NCI-H2107 treated with DMSO at 0.1 percent for 48 hours (cell line): ENCODE measurements around the gene PFN1.
"Not testable (repeated sequence)": the region's sequence is repeated elsewhere in the genome, so short reads cannot be mapped to it uniquely, and the experiment has no call there.

ENCODE experiments used
- DNase-seq: peaks from one replicate; lab custom pipeline; 2025; ENCODE audit not compliant: unreplicated experiment; lab: John Stamatoyannopoulos, UW

PFN1 gene

DNA sequence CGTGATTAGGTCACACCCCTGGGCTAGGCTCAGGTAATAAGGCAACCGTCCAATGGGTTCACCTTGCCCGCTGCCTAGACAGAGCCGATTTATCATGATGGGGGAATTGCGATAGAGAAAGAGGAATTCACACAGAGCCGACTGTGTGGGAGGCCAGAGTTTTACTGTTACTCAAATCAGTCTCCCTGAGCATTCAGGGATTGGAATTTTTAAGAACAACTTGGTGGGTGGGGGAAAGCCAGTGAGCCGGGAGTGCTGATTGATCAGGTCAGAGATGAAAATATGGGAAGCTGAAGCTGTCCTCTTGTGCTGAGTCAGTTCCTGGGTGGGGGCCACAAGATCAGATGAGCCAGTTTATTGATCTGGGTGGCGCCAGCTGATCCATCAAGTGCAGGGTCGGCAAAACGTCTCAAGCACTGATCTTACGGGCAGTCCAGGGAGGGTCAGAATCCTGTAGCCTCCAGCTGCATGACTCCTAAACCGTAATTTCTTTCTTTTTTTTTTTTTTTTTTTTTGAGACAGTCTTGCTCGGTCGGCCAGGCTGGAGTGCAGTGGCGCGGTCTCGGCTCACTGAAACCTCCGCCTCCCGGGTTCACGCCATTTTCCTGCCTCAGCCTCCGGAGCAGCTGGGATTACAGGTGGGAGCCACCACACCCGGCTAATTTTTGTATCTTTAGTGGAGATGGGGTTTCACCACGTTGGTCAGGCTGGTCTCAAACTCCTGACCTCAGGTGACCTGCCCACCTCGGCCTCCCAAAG lies 21.6 kb downstream of the PFN1 start:
- not testable (repeated sequence) for DNase-seq

DNA sequence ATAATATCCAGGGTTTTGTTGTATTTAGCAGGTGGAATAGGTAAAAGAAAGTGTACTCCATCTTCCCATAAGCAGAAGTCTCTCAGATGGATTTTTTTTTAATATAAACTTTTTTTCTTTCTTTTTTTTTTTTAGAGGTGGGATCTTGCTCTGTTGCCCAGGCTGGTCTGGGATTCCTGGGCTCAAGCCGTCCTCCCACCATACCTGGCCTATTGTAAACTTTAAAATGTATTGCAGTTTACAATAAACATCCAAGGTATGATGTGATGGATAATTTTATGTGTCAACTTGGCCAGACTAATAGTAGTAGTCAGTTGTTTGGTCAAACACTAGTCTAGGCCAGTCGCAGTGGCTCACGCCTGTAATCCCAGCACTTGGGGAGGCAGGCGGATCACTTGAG lies 27.0 kb downstream of the PFN1 start:
- no peak for DNase-seq

DNA sequence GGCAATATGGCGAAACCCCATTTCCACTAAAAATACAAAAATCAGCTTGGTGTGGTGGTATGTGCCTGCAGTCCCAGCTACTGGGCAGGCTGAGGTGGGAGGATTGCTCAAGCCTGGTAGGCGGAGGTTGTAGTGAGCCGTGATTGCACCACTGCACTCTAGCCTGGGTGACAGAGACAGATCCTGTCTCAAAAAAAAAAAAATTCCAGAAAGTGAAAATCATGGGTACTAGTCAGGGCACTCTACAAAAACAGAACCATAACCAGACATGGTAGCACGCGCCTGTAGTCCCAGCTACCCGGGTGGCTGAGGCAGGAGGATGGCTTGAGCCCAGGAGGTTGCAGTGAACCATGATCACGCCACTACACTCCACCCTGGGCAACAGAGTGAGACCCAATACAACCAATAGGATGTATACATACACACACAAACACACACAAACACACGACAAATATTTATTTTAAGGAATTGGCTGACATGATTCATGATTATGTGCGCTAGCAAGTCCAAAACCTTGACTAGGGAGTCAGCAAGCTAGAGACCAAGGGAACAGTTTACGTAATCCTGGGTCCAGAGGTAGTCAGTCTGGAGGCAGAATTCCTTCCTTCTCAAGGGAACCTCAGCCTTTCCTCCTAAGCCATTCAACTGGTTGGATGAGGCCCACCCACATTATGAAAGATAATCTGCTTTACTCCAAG lies 27.8 kb downstream of the PFN1 start:
- DNase-seq: no peak

DNA sequence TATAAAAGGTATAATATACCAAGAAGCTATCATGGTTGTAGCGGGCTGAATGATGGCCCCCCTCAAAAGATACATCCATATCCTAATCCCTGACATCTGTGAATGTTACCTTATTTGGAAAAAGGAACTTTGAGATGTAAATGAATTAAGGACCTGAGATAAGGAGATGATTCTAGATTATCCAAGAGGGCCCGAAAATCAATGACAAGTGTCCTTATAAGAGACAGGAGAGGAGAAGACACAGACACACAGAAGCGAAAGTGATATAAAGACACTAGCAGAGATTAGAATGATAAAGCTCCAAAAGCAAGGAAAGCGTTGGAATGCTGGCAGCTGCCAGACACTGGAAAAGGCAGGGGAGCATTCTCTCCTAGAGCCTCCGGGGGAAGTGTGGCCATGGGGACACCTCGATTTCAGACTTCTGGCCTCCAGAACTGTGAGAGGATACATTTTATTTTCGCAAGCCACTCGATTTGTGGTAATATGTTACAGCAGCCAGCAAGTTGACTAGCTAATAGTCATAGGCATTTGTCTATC lies 28.8 kb downstream of the PFN1 start:
- no peak for DNase-seq

DNA sequence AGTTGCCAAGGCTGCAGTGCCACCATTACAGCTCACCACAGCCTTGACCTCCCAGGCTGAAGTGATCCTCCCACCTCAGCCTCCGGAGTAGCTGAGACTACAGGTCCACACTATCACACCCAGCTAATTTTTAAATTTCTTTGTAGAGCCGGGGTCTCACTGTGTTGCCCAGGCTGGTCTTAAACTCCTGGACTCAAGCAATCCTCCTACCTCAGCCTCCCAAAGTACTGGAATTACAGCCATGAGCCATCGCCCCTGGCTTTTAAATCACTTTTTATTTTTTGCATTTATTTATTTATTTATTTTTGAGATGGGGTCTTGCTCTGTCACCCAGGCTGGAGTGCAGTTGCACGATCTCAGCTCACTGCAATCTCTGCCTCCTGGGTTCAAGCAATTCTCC lies 33.8 kb downstream of the PFN1 start:
- DNase-seq: not testable (repeated sequence)

DNA sequence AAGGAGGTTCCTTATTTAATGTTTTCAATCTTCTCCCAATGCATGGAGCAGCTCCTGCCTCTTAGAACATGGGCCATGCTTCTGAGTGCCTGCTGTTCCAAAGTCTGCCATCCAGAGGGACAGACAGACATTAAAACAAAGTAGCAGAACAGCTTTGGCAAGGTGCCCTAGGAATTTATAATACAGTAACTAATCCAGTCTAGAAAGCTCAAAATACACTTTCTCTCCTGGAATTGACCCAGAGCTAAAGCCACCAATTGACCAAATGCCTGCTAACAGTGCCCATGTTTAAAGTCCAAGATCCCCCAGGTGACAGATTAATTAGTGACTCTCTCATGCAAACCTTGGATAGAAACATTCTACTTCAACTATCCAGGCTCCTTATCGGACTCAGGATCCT lies 34.3 kb downstream of the PFN1 start:
- DNase-seq: no peak

DNA sequence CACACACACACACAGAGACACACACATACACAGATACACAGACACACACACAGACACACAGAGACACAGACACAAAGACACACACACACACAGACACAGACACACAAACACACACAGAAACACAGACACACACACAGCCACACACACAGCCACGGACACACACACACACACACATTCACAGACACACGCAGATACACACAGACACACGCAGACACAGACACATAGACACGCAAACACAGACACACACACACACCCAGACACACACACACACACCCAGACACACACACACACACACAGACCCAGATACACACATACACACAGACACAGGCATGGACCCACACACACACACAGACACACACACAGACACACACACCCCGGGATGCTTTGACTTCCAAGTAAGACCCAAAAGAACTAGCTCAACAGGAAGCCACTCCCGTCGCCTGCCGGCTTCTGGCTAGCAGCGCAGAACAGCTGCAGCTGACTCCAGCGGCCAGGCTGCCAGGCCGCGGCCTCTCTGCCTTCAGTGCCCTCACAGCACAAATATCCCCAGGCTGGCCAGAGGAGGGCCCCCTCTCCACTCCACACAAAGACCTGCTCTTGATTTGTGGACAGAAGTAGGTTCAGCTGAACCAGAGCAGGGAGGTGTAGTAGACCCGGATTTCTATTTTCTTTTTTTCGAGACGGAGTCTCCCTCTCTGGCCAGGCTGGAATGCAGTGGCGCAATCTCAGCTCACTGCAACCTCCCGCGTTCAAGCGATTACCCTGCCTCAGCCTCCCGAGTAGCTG lies 39.4 kb downstream of the PFN1 start:
- DNase-seq: peak; percentile 69

DNA sequence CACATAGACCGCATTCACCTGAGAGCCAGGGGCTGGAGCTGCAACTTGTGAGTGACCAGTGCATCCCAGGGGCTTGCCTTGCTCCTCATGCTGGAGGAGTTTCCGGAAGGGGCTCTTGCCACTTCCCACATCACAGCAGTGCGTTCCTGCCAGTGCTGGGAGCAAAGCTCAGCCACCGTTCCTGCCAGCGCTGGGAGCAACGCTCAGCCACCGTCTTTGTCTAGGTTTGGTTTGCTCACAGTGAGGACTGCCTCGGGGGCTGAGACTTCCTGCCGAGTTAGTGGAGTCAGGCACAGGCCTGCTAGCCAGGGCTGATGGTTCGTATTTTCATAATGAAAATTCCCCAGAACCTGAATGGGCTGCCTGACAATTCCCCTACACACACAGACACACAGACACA lies 40.0 kb downstream of the PFN1 start:
- DNase-seq: no peak

DNA sequence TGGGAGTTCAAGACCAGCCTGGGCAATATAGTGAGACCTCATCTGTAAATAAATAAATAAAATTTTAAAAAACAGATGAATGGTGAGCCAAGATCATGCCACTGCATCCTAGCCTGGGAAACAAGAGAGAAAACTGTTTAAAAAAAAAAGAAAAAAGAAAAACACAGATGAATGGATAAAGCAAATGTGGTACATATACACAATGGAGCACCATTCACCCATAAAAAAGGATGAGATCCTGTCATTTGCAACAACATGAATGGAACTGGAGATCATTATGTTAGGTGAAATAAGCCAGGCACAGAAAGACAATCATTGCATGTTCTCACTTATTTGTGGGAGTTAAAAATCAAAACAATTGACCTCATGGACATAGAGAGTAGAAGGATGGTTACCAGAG lies 41.7 kb downstream of the PFN1 start:
- not testable (repeated sequence) for DNase-seq

DNA sequence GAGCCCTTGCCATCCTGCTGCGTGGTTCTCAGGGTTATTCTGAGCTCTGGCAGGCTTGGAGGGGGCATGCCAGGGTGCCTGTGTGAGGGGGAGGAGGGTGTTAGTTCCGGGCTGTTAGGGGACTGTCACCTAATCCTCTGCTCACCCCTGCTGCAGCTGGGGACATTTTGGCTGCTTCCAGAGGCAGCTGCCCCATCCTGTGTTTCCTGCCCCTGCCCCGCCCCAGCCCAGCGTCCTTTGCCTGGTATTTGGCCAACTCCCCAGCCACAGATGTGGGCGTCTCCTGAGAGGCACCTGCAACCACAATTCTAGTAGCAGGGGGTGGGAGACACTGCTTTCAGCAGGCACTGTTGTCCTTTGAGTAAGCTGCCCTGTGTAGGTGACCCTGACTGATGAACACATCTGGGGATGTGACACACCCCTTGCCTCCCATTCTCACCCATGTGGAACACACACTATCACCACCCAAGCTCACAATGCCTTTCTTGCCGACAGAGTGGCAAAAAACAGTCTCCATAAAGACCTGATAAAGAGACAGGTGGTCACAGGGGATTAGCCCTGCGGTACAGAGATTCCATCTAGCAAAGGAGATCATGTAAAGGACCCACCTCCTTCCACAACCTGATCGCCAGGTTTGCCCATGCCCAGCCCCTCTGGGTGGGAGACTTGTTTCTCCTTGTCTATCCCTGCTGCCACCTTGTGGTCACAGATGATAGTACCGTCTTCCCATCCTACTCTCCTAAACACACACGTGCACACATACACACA lies 45.1 kb downstream of the PFN1 start, which contains the start of gene CHRNE:
Gene CHRNE (minus strand): TSS at position 48 of the 768 bp plus-strand sequence. CDS start 35 bp downstream, at position 13.
- peak; percentile 32 for DNase-seq

DNA sequence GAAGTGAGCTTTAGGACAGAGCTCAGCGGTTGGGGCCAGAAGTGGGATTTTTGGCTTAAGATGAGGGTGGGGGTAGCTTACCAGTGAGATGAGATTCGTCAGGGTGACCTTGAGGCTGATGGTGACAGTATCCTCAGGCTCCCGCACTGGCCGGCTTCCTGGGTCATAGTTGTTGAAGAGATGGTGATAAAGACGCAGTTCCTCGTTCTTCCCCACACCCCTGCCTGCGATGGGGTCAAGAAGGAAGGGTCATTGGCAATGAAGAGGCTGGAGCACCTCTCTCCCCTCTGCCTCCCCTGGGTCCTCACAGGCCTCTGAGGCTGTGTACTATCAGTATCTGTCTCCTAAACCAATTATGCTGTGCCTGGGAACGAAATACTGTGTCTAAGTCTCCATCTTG lies 45.8 kb downstream of the PFN1 start:
- no peak for DNase-seq

DNA sequence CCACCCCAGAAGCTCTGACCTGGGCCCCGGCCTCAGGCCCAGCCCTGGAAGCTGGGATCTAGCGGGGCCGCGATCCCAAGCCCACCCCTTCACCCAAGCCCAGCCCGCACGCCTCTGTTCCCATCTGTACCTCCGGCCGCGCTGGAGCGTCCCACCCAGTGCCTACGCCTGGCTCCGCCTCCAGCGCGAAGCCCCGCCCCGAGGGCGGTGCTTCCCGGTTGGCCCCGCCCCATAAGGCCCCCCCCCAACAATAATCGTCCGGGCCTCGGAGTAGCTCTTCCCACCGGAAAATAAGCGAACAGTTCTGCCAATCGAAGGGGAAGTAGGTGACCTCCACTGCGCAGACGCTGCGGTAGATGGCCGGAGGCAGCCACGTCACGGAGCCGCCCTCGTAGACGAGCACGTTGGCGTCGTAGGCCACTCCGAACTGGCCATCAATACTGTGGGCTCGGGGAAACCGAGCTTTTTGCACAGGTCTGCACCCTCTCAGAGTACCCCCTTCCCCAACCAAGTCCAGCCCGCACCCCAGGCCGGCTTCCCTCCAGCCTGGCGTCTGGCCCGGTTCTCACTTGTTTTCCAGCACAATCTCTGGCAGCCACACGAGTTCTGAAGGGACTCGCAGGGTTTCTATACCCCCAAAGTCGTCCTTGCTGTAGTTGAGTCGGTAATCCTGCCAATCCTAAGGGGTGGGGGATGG lies 46.5 kb downstream of the PFN1 start:
- no peak for DNase-seq

DNA sequence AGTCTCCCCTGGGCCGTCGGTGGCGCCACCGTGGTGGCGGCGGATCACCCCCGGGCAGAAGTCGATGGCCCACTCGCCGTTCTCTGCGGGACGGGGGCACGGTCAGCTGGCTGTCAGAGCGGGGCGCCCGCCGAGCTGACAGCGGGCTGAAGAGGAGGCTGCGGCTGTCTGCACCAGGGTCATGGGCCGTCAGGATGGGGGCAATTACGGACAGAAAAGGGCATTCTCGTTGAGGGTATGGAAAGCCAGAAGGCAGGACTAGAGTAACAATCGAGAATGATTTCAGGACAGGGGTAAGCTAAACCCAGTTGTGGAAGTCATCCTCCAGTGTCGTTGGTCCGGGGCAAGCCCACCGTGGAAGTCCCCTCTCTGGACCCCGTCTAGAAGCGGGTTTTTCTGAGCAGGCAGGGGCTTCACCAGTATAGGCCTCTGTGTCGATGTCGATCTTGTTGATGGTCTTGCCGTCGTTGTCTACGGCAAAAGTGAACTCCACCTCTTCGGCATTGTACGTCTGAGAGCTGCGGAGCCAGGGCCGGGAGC lies 47.2 kb downstream of the PFN1 start:
- no peak for DNase-seq

DNA sequence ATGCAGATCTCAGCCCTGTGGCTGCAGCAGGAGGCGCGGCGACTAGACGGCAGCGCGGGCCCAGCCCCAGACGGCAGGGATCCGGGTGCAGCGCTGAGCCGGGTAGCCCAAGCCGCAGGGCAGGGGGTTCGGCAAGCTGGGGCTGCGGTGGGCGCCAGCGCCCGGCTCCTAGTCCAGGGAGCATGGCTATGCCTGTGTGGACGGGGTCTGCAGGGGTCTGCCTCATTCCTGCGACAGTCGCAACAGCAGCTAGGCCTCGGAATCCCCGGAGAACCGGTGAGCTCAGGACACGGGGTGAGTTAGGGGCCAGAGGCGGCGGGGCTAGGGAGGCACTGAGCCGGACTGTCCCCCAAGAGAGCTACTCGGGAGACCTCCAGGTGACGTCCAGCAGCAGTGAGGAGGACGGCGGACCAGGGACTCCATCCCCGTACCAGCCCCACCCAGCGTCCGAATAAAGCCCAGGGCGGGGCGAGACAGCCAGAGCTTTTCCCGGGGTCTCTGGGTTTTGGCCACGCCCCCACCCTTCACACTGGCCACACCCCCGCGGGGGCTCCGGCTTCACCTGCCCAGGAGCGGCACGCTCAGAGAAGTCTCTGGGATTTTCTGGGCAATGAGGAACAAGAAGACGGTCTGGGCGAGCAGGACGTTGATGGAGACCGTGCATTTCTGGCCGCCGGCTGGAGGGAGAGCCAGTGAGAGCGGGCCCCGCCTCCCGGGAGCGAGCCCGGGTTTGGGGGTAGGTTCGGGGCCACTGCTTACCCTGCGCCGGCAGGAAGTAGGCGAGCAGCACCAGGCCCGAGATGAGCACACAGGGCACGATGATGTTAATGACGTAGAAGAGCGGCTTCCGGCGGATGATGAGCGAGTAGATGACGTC lies 47.9 kb downstream of the PFN1 start:
- no peak for DNase-seq

DNA sequence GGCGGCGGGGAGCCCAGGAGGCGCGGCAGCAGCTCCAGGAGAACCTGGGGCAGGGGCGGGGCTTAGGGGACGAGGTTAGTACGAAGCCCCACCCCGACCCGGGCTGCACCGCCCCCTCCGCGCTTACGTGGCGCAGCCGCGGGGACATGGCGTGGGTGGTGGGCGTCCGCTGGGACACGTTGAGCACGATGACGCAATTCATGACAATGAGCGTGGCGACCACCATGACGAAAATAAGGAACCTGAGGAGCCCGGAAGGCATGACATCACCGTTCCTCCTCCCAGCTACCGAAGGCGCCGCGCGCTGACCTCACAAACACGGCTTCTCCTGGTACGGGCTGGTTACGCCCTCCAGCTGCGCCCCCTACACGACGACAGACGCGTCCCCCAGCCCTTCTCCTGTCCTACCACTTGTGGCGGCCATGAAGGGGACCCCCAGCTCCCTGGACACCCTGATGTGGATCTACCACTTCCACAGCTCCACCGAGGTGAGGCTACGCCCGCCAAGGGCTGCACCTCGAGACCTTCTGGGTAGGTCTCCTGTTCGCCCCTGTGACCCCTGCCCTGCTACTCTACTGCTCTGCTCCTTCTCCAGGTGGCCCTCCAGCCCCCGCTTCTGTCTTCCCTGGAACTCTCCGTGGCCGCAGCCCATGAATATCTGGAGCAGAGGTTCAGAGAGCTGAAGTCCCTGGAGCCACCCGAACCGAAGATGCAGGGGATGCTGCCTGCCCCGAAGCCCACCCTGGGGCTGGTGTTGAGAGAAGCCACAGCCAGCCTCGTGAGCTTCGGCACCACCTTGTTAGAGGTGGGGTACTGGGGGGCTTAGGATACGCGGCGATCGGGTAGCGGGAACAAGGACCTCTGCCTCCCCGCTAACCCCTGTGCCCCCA lies 48.7 kb downstream of the PFN1 start, which contains the start of gene C17orf107:
Gene C17orf107 (plus strand): TSS at position 196 of the 890 bp plus-strand sequence. CDS start 227 bp downstream, at position 423.
- no peak for DNase-seq

DNA sequence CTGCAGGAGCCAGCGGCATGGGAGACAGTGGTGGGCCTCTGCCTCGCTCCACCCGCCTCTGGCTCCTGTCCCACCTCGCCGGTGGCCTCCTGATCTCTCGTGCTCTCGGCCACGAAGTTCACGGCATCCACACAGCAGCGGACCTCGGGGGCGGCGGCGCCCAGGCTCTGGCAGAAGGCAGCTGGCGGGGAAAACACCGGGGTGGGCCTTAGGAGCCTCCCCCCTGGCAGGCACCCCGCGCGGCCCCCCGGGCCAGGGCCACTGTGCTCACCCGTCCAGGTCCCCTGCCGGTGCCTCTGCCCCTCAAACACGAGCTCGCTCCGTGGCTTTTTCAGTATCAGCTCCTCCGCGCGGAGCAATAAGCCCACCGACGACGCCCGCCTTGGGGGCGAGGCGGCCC lies 49.4 kb downstream of the PFN1 start:
- no peak for DNase-seq

DNA sequence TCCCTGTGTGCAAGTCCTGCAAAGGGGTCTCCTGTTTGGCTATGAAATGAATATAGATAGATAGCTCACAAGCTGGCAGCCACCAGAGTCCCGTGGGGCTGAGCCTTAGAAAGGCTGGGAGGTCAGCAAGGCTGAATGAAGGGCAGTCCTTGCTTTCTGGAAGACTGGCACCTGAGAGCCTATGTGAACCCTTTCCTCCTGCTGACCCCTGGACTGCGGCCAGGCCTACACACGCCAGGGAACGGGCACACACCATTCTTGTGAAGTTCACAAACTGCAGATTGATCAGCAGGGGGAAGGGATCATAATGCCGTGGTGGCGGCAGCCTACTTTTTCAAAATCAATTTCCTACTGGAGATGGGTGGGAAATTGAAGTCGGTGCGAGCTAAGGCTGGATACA lies 50.0 kb downstream of the PFN1 start:
- no peak for DNase-seq

DNA sequence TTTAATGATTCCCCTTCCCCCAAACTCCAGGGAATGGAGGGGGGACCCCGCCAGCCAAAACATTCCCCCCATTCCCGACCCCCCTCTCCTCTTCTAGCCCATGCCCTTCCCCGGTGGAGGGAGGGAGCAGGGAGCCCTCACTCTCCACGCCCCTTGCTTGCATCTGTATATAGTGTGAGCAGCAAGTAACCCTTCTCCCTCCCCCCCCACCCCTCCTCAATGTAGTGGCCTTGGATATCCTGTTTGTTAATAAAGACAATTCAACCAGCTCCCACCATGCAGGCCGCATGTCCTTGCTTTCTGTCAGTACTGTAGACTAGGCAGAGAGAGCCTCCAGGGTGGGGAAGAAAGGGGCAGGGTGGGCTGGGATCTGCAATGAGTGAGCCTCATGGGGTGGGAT lies 50.5 kb downstream of the PFN1 start:
- DNase-seq: no peak
